ENCODE measurements around the gene CLCA1. TPM values are rescaled to one million over a fixed set of nuclear protein-coding genes. Genes with fewer than 3 reads are reported as not detected.

The CLCA1 gene
- polyA plus RNA-seq, 1 donor from 2014 or later, result not detected

- Mint-ChIP-seq H3K27me3 (peaks cover 10% of the 10 kb centered on the region), H3K27ac (no peak overlapping the region), H3K4me3 (no peak overlapping the region)
Observed at GRCh38 chr1:86537928-86538695, 69.4 kb downstream of the CLCA1 start.

GRCh38 chr1:86538775-86539174 lies 70.0 kb downstream of the CLCA1 start:
- no peak overlapping the region for H3K27ac Mint-ChIP-seq
- no peaks in the 10 kb centered on the region for H3K4me1 Mint-ChIP-seq
- peaks cover 10% of the 10 kb centered on the region for H3K27me3 Mint-ChIP-seq
- H3K36me3 Mint-ChIP-seq, result no peaks in the 10 kb centered on the region
- no peaks in the 10 kb centered on the region for H3K9me3 Mint-ChIP-seq
- H3K4me3 Mint-ChIP-seq, result no peak overlapping the region

More at GRCh38 chr1:86537928-86538695, 69.4 kb downstream of the CLCA1 start:
- Mint-ChIP-seq H3K9me3 (no peaks in the 10 kb centered on the region), H3K36me3 (no peaks in the 10 kb centered on the region), H3K4me1 (no peaks in the 10 kb centered on the region)

- H3K4me1 Mint-ChIP-seq, result no peaks in the 10 kb centered on the region
- peaks cover 9% of the 10 kb centered on the region for H3K27me3 Mint-ChIP-seq
- H3K36me3 Mint-ChIP-seq, result no peaks in the 10 kb centered on the region
- peak overlapping the region in 1 of 3 donors; percentile 81 for H3K27ac Mint-ChIP-seq
- no peak overlapping the region for H3K4me3 Mint-ChIP-seq
- H3K9me3 Mint-ChIP-seq, result peaks cover 0 to 3% (median 0%) of the 10 kb centered on the region in 3 donors
Observed at GRCh38 chr1:86541859-86542258, 73.1 kb downstream of the CLCA1 start.

GRCh38 chr1:86542631-86543030 lies 73.9 kb downstream of the CLCA1 start:
- Mint-ChIP-seq H3K9me3 (peaks cover 0 to 3% (median 0%) of the 10 kb centered on the region in 3 donors), H3K36me3 (no peaks in the 10 kb centered on the region), H3K4me3 (no peak overlapping the region), H3K27me3 (peaks cover 9% of the 10 kb centered on the region), H3K27ac (peak overlapping the region in 1 of 3 donors; percentile 60), H3K4me1 (no peaks in the 10 kb centered on the region)

GRCh38 chr1:86546787-86547221 lies 78.1 kb downstream of the CLCA1 start, which contains the start of gene CLCA4:
CLCA4 (plus strand) TSS chr1:86547078; CDS start chr1:86547120, 42 bp downstream.
- peaks cover 0 to 3% (median 0%) of the 10 kb centered on the region in 3 donors for H3K9me3 Mint-ChIP-seq
- H3K4me3 Mint-ChIP-seq, result no peak within 1 kb of the TSS
- H3K36me3 Mint-ChIP-seq, result no peaks in the 10 kb centered on the region
- no peak within 1 kb of the TSS for H3K27ac Mint-ChIP-seq
- H3K4me1 Mint-ChIP-seq, result no peaks in the 10 kb centered on the region
- peaks cover 5% of the 10 kb centered on the region for H3K27me3 Mint-ChIP-seq

GRCh38 chr1:86548839-86549238 lies 80.1 kb downstream of the CLCA1 start:
- peaks cover 0 to 3% (median 0%) of the 10 kb centered on the region in 3 donors for H3K9me3 Mint-ChIP-seq
- no peak overlapping the region for H3K27ac Mint-ChIP-seq
- H3K4me3 Mint-ChIP-seq, result no peak overlapping the region

More at GRCh38 chr1:86548839-86549238, 80.1 kb downstream of the CLCA1 start:
- H3K27me3 Mint-ChIP-seq, result peaks cover 5% of the 10 kb centered on the region
- peaks cover 0 to under 1% (median 0%) of the 10 kb centered on the region in 3 donors for H3K4me1 Mint-ChIP-seq
- H3K36me3 Mint-ChIP-seq, result no peaks in the 10 kb centered on the region

Other genes with a start within 250 kb of the CLCA1 start
- 23.1 TPM for gene ODF2L, start 72.6 kb upstream of the CLCA1 start, polyA plus RNA-seq
- not detected for gene CLCA2, start 44.8 kb upstream of the CLCA1 start, polyA plus RNA-seq
- 0.16 TPM for gene CLCA4, start 78.2 kb downstream of the CLCA1 start, polyA plus RNA-seq
- gene SH3GLB1, start 235.6 kb downstream of the CLCA1 start, polyA plus RNA-seq, result 42.1 TPM

Data from IgD-negative memory B cell (primary cell).